Breast epithelium (tissue), 3 donors: ENCODE results near the gene CACNA2D3.

Experiments used
- CTCF ChIP-seq, 3 donors: fragments of 450-650 bp; IDR thresholded peaks; one replicate each; pipeline ENCODE4 v1.5.1; 2016 to 2017; ENCODE audit warnings: antibody characterized with exemption in 3 of 3, mild to moderate bottlenecking in 3 of 3, moderate library complexity in 3 of 3
- POLR2A ChIP-seq: fragments of 450-650 bp; IDR thresholded peaks from one replicate; pipeline ENCODE4 v1.6.1; 2016; ENCODE audit warnings: antibody characterized with exemption, mild to moderate bottlenecking, moderate library complexity
- POLR2AphosphoS5 ChIP-seq, 3 donors: sonication (generic); formaldehyde crosslinking; IDR thresholded peaks; one replicate each; pipeline ENCODE4 v1.6.1; 2017; ENCODE audit warnings: antibody characterized with exemption in 3 of 3

- TF ChIP-seq CTCF (IDR thresholded peaks at IDR 0.05) (no peak), POLR2A (no peak), POLR2AphosphoS5 (IDR thresholded peaks at IDR 0.05) (no peak)
Observed at GRCh38 chr3:54756330-54756731, 634.0 kb downstream of the CACNA2D3 start.
